ENCODE measurements around the gene KAZN. TPM values are rescaled to one million over a fixed set of nuclear protein-coding genes. Genes with fewer than 3 reads are reported as not detected.

The KAZN gene
- total and polyA plus RNA-seq, 4 donors, result 7.6 to 18.8 (median 11.2) TPM

- DNase-seq, result peak; percentile 98
- ATAC-seq (ENCODE audit: insufficient read depth, low FRiP score), result peak; percentile 49
- no peak for TF ChIP-seq CTCF (IDR thresholded peaks at IDR 0.05; ENCODE audit: control extremely low read depth, extremely low read depth)
- Histone ChIP-seq H3K9me3 (ENCODE audit: control insufficient read depth in 4 of 4, insufficient read depth in 3 of 4, low read length in 3 of 4) (no peaks in the 10 kb centered on the region), H3K27ac (ENCODE audit: low read depth in 1 of 2, low read length in 1 of 2) (peak overlapping the region in 1 of 2 donors; percentile 90), H3K36me3 (ENCODE audit: control insufficient read depth in 4 of 4, insufficient read depth in 4 of 4, low read length in 4 of 4) (no peaks in the 10 kb centered on the region), H3K4me1 (ENCODE audit: control insufficient read depth in 5 of 5, insufficient read depth in 5 of 5, low read length in 5 of 5) (peaks cover 3 to 63% (median 42%) of the 10 kb centered on the region in 5 donors), H3K4me3 (peak overlapping the region; percentile 12), H3K9ac (ENCODE audit: insufficient read depth in 1 of 2, low read length in 2 of 2) (peak overlapping the region in 1 of 2 donors; percentile 77), H3K27me3 (ENCODE audit: control insufficient read depth in 3 of 3, insufficient read depth in 3 of 3, low read length in 2 of 3) (no peaks in the 10 kb centered on the region)
- 31 to 67% methylated on average over 26 of the region's 26 CpGs for WGBS, 2 donors
These were observed 346.9 kb downstream of the KAZN start for GRCh38 chr1:14945132-14946010.

- Histone ChIP-seq H3K27me3 (ENCODE audit: control insufficient read depth in 3 of 3, insufficient read depth in 3 of 3, low read length in 2 of 3) (no peaks in the 10 kb centered on the region), H3K9ac (ENCODE audit: insufficient read depth in 1 of 2, low read length in 2 of 2) (peak overlapping the region in 1 of 2 donors; percentile 77), H3K9me3 (ENCODE audit: control insufficient read depth in 4 of 4, insufficient read depth in 3 of 4, low read length in 3 of 4) (no peaks in the 10 kb centered on the region), H3K27ac (ENCODE audit: low read depth in 1 of 2, low read length in 1 of 2) (peak overlapping the region in 1 of 2 donors; percentile 90), H3K4me1 (ENCODE audit: control insufficient read depth in 5 of 5, insufficient read depth in 5 of 5, low read length in 5 of 5) (peaks cover 3 to 64% (median 42%) of the 10 kb centered on the region in 5 donors), H3K36me3 (ENCODE audit: control insufficient read depth in 4 of 4, insufficient read depth in 4 of 4, low read length in 4 of 4) (no peaks in the 10 kb centered on the region), H3K4me3 (no peak overlapping the region)
- peak in 1 of 3 donors; percentile 9 for DNase-seq
- WGBS, 2 donors, result 65 to 82% methylated on average over 4 of the region's 4 CpGs
- TF ChIP-seq CTCF (IDR thresholded peaks at IDR 0.05; ENCODE audit: control extremely low read depth, extremely low read depth), result no peak
- no peak for ATAC-seq (ENCODE audit: insufficient read depth, low FRiP score)
These were observed 347.5 kb downstream of the KAZN start for GRCh38 chr1:14946011-14946359.

GRCh38 chr1:14946684-14947238 lies 348.3 kb downstream of the KAZN start:
- Histone ChIP-seq H3K27ac (ENCODE audit: low read depth in 1 of 2, low read length in 1 of 2) (peak overlapping the region in 1 of 2 donors; percentile 81), H3K36me3 (ENCODE audit: control insufficient read depth in 4 of 4, insufficient read depth in 4 of 4, low read length in 4 of 4) (no peaks in the 10 kb centered on the region), H3K4me3 (no peak overlapping the region), H3K9ac (ENCODE audit: insufficient read depth in 1 of 2, low read length in 2 of 2) (peak overlapping the region in 1 of 2 donors; percentile 52), H3K9me3 (ENCODE audit: control insufficient read depth in 4 of 4, insufficient read depth in 3 of 4, low read length in 3 of 4) (no peaks in the 10 kb centered on the region), H3K27me3 (ENCODE audit: control insufficient read depth in 3 of 3, insufficient read depth in 3 of 3, low read length in 2 of 3) (no peaks in the 10 kb centered on the region), H3K4me1 (ENCODE audit: control insufficient read depth in 5 of 5, insufficient read depth in 5 of 5, low read length in 5 of 5) (peaks cover 3 to 63% (median 39%) of the 10 kb centered on the region in 5 donors)
- 57 to 70% methylated on average over 14 of the region's 14 CpGs for WGBS, 2 donors
- TF ChIP-seq CTCF (IDR thresholded peaks at IDR 0.05; ENCODE audit: control extremely low read depth, extremely low read depth), result no peak
- ATAC-seq (ENCODE audit: insufficient read depth, low FRiP score), result no peak
- DNase-seq, result peak; percentile 20 to 62 (median 56)

Measured in lung (tissue), 12 donors.